ENCODE data around the gene TIMM44. TPM values are rescaled to one million over a fixed set of nuclear protein-coding genes. Genes with fewer than 3 reads are reported as not detected.

TIMM44 gene
- total RNA-seq, 1 donor, result 57.9 TPM

GRCh38 chr19:7953060-7953459 lies 9.6 kb upstream of the TIMM44 start:
- H3K4me3 ChIP-seq (ENCODE audit: low read depth, low read length), result no peak overlapping the region
- TF ChIP-seq CTCF (IDR thresholded peaks at IDR 0.05; ENCODE audit: insufficient read depth, low read depth, low read length), result no peak
- DNase-seq (ENCODE audit: low read depth), result peak; percentile 14

GRCh38 chr19:7947939-7948338 lies 4.5 kb upstream of the TIMM44 start:
- H3K4me3 ChIP-seq (ENCODE audit: low read depth, low read length), result no peak overlapping the region
- TF ChIP-seq CTCF (IDR thresholded peaks at IDR 0.05; ENCODE audit: insufficient read depth, low read depth, low read length), result no peak
- no peak for DNase-seq (ENCODE audit: low read depth)

- peak; percentile 83 for TF ChIP-seq CTCF (IDR thresholded peaks at IDR 0.05; ENCODE audit: insufficient read depth, low read depth, low read length)
- DNase-seq (ENCODE audit: low read depth), result peak; percentile 93
- peak overlapping the region; percentile 82 for H3K4me3 ChIP-seq (ENCODE audit: low read depth, low read length)
These were observed 803 bp upstream of the TIMM44 start for GRCh38 chr19:7944177-7944761.

GRCh38 chr19:7942981-7943443 lies 454 bp downstream of the TIMM44 start:
- no peak for TF ChIP-seq CTCF (IDR thresholded peaks at IDR 0.05; ENCODE audit: insufficient read depth, low read depth, low read length)
- peak overlapping the region; percentile 84 for H3K4me3 ChIP-seq (ENCODE audit: low read depth, low read length)
- DNase-seq (ENCODE audit: low read depth), result peak; percentile 25

- TF ChIP-seq CTCF (IDR thresholded peaks at IDR 0.05; ENCODE audit: insufficient read depth, low read depth, low read length), result no peak
- DNase-seq (ENCODE audit: low read depth), result no peak
These were observed 1.4 kb downstream of the TIMM44 start for GRCh38 chr19:7941895-7942596.

GRCh38 chr19:7940841-7941240 lies 2.6 kb downstream of the TIMM44 start:
- H3K4me3 ChIP-seq (ENCODE audit: low read depth, low read length), result no peak overlapping the region
- DNase-seq (ENCODE audit: low read depth), result no peak
- TF ChIP-seq CTCF (IDR thresholded peaks at IDR 0.05; ENCODE audit: insufficient read depth, low read depth, low read length), result no peak

More at GRCh38 chr19:7941895-7942596, 1.4 kb downstream of the TIMM44 start:
- peak overlapping the region; percentile 84 for H3K4me3 ChIP-seq (ENCODE audit: low read depth, low read length)
